Germinal center (tissue), 1 donor: ENCODE results near the gene GIPR.
"Not testable (repeated sequence)": the region's sequence is repeated elsewhere in the genome, so short reads cannot be mapped to it uniquely, and the experiment has no call there.

Experiments
- DNase-seq: peaks from one replicate; pipeline ENCODE4 v3.0.0; 2012; ENCODE audit warnings: mixed read lengths, low spot score

Gene GIPR

GRCh38 chr19:45667620-45668341 lies at the start of gene GIPR:
GIPR (plus strand) TSS chr19:45668221; CDS start chr19:45669521, 1,300 bp downstream.
- DNase-seq, result peak; percentile 67

GRCh38 chr19:45621389-45621788 lies 46.6 kb upstream of the GIPR start:
- no peak for DNase-seq

GRCh38 chr19:45621976-45622503 lies 46.0 kb upstream of the GIPR start:
- no peak for DNase-seq

- DNase-seq, result no peak
These were observed 44.0 kb upstream of the GIPR start for GRCh38 chr19:45623984-45624383.

GRCh38 chr19:45628219-45628618 lies 39.8 kb upstream of the GIPR start:
- DNase-seq, result not testable (repeated sequence)

- DNase-seq, result no peak
These were observed 38.3 kb upstream of the GIPR start for GRCh38 chr19:45629704-45630103.

- DNase-seq, result no peak
These were observed 37.6 kb upstream of the GIPR start for GRCh38 chr19:45630463-45630862.

GRCh38 chr19:45632468-45633196 lies 35.4 kb upstream of the GIPR start:
- peak; percentile 75 for DNase-seq

GRCh38 chr19:45636275-45636674 lies 31.7 kb upstream of the GIPR start:
- no peak for DNase-seq

- DNase-seq, result no peak
These were observed 31.1 kb upstream of the GIPR start for GRCh38 chr19:45636902-45637301.

GRCh38 chr19:45637890-45638667 lies 29.9 kb upstream of the GIPR start:
- no peak for DNase-seq

GRCh38 chr19:45638930-45639729 lies 28.9 kb upstream of the GIPR start, which contains the start of gene EML2:
EML2 (minus strand) TSS chr19:45639397; CDS start chr19:45639376, 21 bp downstream.
- peak; percentile 75 for DNase-seq

- peak; percentile 48 for DNase-seq
These were observed 27.2 kb upstream of the GIPR start for GRCh38 chr19:45640849-45641273.

- DNase-seq, result peak; percentile 89
These were observed 26.5 kb upstream of the GIPR start for GRCh38 chr19:45641274-45642105.

GRCh38 chr19:45643024-45643926 lies 24.7 kb upstream of the GIPR start:
- peak; percentile 89 for DNase-seq

- DNase-seq, result no peak
These were observed 23.9 kb upstream of the GIPR start for GRCh38 chr19:45643927-45644771.

- DNase-seq, result no peak
These were observed 22.9 kb upstream of the GIPR start for GRCh38 chr19:45645068-45645630.
